GM21367 (cell line): ENCODE data around the gene AFF3.

Experiments
- ATAC-seq: cut with Tn5 transposase; IDR thresholded peaks from one replicate; pipeline ENCODE4 v1.9.1; 2021; ENCODE audit not compliant: unreplicated experiment

Gene AFF3

GRCh38 chr2:99841749-99842148, 300.6 kb downstream of the AFF3 start:
- no peak for ATAC-seq

DNA sequence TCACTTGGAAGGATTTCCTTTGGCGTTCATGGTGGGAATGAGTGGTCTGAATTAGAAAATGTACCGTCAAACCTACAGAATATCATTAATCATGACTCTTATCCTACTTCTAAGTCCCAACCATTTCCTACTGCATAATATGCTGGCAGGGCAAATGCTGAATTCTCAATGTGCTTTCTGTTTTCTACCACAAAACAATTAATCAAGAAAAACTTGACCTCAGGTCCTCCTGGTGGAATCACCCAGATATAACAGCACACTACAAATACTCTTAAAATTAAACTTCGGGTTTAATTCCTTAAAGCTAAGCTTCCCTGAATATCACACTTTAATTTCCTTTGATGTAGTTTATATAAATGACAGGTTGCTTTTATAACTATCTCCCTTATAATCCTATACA, 301.6 kb downstream of the AFF3 start:
- ATAC-seq = no peak

DNA sequence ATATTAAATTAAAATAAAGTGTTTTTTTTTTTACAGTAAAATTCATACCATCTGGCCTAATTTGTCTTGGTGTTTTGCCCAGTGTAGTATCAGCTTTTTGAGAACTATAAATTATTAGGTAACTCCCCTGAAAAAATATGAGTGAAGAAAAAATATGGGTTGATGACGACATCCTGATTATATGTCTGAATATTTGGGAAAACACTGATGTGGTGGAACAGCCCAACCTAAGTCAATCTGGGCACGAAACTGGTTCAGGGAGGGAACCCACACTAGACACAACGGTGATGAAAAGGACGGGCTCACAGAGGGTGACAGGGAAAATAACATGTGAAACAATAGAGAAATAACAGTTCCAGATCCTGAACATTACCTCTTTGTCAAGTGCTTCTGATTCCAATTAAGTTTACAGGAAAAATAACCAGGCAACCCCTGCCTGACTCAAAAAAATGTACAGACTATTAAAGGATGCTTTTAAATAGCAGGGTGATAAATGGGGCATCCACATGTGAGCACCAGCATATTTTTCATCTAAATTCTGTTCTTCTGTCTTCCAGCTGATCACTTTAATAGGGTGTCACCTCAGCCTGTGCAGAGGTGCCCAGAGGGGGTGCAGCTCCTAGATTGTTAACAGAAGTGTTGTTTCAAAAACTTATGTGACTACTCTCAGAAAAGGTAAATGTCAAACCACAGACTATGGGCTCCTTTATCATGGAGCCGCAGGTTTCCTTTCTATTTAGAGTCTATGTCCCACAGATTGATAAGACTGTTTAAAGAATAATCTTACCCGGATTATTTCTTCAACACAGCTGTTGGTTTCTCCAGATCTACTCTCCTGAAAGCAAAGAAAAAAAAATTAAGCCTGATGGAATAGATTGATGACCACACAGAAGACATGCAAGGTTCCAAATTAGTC, 305.4 kb downstream of the AFF3 start:
- no peak for ATAC-seq

DNA sequence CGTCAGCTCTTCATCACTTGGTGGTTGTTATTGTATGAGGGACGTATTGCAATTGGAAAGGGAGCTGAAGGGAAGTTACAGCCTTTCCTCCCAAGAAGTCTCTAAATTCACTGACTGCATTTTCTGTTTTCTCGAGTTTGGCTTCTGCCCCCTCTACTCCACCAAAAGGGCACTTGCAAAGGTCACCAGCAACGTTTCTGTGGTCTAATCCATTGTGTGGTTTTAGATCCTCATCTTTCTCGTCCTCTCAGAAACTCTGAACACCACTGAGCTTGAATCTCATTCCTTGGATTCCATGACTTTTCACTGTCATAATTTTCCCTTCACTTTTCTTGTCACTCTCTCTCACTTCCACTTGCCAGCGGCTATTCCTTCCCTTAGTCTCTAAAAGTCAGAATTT, 308.0 kb downstream of the AFF3 start:
- ATAC-seq = no peak

- ATAC-seq = no peak
Observed at GRCh38 chr2:99833586-99834201, 308.7 kb downstream of the AFF3 start.

- ATAC-seq = no peak
Observed at GRCh38 chr2:99832926-99833325, 309.5 kb downstream of the AFF3 start.

GRCh38 chr2:99831772-99832171, 310.6 kb downstream of the AFF3 start:
- no peak for ATAC-seq

DNA sequence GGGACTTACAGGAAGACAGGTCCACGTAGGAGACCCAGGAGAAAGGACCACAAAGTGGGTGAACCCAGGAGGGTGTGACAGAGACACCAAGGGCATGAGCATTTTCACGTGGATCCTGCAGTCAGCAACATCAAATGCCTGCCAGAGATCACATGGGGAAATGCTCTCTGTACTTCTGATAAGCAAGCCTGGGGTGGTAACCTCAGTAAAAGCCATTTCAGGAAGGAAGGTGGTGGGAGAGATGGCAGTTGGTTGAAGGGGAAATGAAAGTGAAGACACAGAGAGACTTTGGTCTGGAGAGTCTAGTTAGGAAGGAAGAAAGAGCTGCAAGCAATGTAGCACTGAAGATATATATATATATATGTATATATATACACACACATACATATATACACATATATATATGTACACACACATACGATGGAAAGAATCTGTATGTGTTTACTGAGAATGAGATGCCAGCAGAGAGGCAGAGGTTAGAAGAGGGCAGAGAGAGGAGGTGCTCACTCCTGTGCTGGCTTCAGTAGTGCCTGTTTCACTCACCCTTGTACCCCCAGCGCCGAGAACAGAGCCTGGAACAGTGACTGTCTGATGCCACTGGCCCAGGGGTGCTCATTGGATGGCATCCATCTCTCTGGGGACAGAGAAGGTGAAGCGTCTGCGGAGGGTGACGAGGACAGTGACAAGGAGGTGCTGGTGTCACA, 314.9 kb downstream of the AFF3 start:
- no peak for ATAC-seq

GRCh38 chr2:99825630-99826029, 316.8 kb downstream of the AFF3 start:
- no peak for ATAC-seq

DNA sequence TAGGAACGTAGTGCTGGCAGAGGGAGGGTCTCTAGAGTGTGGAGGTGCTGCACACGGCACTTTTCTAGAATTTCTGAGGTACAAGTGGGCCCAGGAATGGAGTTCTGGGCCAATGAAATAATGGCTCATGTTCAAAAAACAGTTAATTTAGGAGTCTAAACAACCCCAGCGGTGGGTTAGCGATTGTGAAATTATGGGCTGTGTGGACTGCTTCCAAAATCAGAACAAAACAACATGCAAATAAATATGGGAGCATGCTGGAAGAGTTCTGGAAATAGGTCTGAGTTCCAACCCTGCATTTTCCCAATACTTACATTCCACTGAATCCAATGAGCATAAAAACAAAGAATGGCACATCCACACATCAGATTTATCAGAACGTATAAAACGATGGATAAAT, 317.6 kb downstream of the AFF3 start:
- ATAC-seq = no peak

GRCh38 chr2:99822474-99823207, 319.7 kb downstream of the AFF3 start:
- ATAC-seq = no peak

GRCh38 chr2:99821984-99822383, 320.4 kb downstream of the AFF3 start:
- ATAC-seq = no peak

- no peak for ATAC-seq
Observed at GRCh38 chr2:99821572-99821971, 320.8 kb downstream of the AFF3 start.

DNA sequence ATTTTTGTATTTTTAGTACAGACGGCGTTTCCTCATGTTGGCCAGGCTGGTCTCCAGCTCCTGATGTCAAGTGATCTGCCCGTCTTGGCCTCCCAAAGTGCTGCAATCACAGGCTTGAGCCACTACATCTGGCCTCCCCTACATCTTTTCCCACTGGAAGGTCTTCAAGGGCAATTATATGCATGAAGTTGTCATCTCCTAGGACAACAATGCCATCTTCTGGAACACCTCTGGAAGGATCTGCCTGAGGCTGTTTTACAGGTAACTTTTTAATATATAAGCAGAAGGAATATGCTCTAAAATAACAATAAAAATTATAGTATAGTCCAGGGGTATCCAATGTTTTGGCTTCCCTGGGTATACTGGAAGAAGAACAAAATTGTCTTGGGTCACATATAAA, 321.4 kb downstream of the AFF3 start:
- ATAC-seq = no peak

GRCh38 chr2:99819766-99820165, 322.6 kb downstream of the AFF3 start:
- no peak for ATAC-seq

GRCh38 chr2:99818842-99819241, 323.5 kb downstream of the AFF3 start:
- no peak for ATAC-seq

- no peak for ATAC-seq
Observed at GRCh38 chr2:99816908-99817307, 325.5 kb downstream of the AFF3 start.

DNA sequence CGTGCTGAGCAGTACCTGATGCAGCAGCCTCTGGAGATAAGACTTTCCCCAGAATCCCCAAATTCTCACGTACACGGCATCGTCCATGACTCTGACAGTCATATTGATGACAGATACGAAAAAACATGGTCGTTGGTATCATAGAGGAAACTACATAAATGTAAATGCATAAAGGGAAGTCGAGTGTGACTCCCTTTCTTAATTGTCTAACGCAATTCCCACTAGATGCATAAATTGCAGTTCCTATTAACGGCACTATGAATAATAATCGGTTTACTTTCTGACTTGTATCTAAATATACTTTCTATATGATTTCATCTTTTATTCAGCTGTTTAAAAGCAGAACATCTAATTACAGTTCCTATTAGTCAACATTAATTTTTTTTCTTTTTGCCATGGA, 330.0 kb downstream of the AFF3 start:
- ATAC-seq = no peak

DNA sequence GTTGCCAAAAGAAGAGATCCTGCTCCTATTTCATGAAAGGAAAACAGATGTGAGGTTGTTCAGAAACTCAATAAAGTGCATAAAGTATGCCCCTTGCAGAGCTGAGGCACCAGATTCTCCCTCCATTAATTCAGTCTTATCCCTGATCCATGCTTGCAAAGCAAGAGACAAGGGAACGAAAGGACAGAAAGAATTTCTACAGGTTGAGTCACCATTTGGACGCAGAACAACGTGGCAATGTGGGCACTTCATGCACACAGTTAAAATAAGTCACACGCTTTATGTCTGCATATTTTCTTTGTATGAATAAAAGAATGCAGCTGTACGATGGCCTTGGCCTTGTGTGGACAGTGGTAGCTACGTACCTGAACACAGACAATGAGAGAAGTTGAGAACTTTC, 330.8 kb downstream of the AFF3 start:
- ATAC-seq = no peak

DNA sequence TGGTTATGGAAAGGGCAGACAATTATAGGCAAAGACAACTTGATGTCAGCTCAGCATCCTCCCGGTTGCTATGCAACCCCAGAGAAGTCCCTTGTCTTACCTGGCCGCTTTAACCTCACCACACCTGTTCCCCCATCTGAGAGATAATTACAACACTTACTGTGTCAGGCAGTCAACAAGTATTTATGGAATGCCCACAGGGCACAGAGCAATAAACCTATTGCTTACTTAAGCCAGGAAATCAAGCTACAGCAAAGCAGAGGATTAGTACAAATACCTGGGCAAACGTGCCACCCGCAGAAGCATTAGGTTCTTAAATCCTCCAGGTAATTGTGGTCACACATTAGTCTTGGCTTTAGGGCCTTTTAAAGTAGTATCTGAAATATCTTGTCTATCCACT, 332.2 kb downstream of the AFF3 start:
- no peak for ATAC-seq

- ATAC-seq = no peak
Observed at GRCh38 chr2:99809259-99809900, 333.0 kb downstream of the AFF3 start.
